ENCODE measurements around the gene LYSMD3. TPM values are rescaled to one million over a fixed set of nuclear protein-coding genes. Genes with fewer than 3 reads are reported as not detected.

LYSMD3 gene
- total and polyA plus RNA-seq, 9 of the 15 experiments (the other 6 are each of a cell fraction or from before 2014, with no cell fraction given) = 9.5 to 42.3 (median 20.7) TPM

- TF ChIP-seq MAFF (IDR thresholded peaks at IDR 0.05; ENCODE audit: low read length) (no peak), ZKSCAN3 (CRISPR knock-in tag; IDR thresholded peaks at IDR 0.05) (no peak), MGA (IDR thresholded peaks at IDR 0.05) (peak; percentile 95), RBM14 (IDR thresholded peaks at IDR 0.05; ENCODE audit: borderline replicate concordance, insufficient read depth, low read depth, low read length) (no peak), MAFK (IDR thresholded peaks at IDR 0.05; ENCODE audit: low read length) (no peak), SMAD1 (IDR thresholded peaks at IDR 0.05; ENCODE audit: low read depth, low read length, partially characterized antibody) (no peak), NFYB (IDR thresholded peaks at IDR 0.05; ENCODE audit: extremely low read depth, insufficient read length) (no peak), ZFP30 (CRISPR knock-in tag; IDR thresholded peaks at IDR 0.05; ENCODE audit: borderline replicate concordance) (no peak), MYNN (IDR thresholded peaks at IDR 0.05) (peak; percentile 64), MYNN (CRISPR knock-in tag; IDR thresholded peaks at IDR 0.05) (no peak), ZNF589 (CRISPR knock-in tag; IDR thresholded peaks at IDR 0.05; ENCODE audit: low read depth) (no peak), ZNF79 (CRISPR knock-in tag; IDR thresholded peaks at IDR 0.05; ENCODE audit: low read depth) (no peak), JUNB (CRISPR knock-in tag; conservative IDR thresholded peaks at IDR 0.05) (no peak), RFX1 (IDR thresholded peaks at IDR 0.05) (no peak), PML (IDR thresholded peaks at IDR 0.05; ENCODE audit: low read length) (peak; percentile 41; the same call in 1 of the 2 replicates), ELF4 (CRISPR knock-in tag; IDR thresholded peaks at IDR 0.05) (no peak), U2AF1 (optimal IDR thresholded peaks at IDR 0.05; ENCODE audit: low read depth, low read length) (peak; percentile 91), BHLHE40 (IDR thresholded peaks at IDR 0.05; ENCODE audit: low read length) (peak; percentile 75), FOXK2 (conservative IDR thresholded peaks at IDR 0.05 in 1 of 2, IDR thresholded peaks at IDR 0.05 in 1 of 2; ENCODE audit: low read depth in 2 of 2) (peak in 1 of 2 experiments; percentile 26; a peak in 1 of 4 replicates)
Observed at GRCh38 chr5:90474235-90475107, 54.9 kb downstream of the LYSMD3 start, which contains the start of the genes MBLAC2 and POLR3G (continued).

Measured in K562 (cell line).